Measurements from ENCODE around the gene SMIM24.

GRCh38 chr19:3511506-3512251, 31.4 kb upstream of the SMIM24 start:
- TF ChIP-seq CTCF (IDR thresholded peaks at IDR 0.05 in 8 of 11, conservative IDR thresholded peaks at IDR 0.05 in 3 of 11) (no peak), POLR2AphosphoS5 (IDR thresholded peaks at IDR 0.05) (no peak), POLR2A (IDR thresholded peaks at IDR 0.05) (no peak)

Measured in spleen (tissue), 7 donors.